ENCODE data around the gene ANKRD16. TPM values are rescaled to one million over a fixed set of nuclear protein-coding genes. Genes with fewer than 3 reads are reported as not detected.

The ANKRD16 gene
- total RNA-seq, 1 experiment from 2014 or later = 4.9 TPM

- no peaks in the 10 kb centered on the region for H3F3A ChIP-seq (ENCODE audit: low read length, unreplicated experiment)
- ATAC-seq (no peak), DNase-seq (no peak)
- H3K4me2 ChIP-seq (ENCODE audit: low read length) = no peak overlapping the region
- no peaks in the 10 kb centered on the region for H3K9me3 ChIP-seq (ENCODE audit: low read length)
- H3K9ac ChIP-seq (ENCODE audit: low read length) = no peak overlapping the region
- no peaks in the 10 kb centered on the region for H4K20me1 ChIP-seq (ENCODE audit: low read length)
- no peak overlapping the region for H3K4me3 ChIP-seq (ENCODE audit: low read length)
- H2AFZ ChIP-seq (ENCODE audit: low read length) = no peak overlapping the region
- ChIA-PET POLR2A (ENCODE audit: unreplicated experiment) (no interaction called here), CTCF (interaction anchor here (0.6 kb wide), 1 partner anchor 43 kb away, joined by 3 read pairs; no protein-coding TSS in a partner anchor)
- H3K27me3 ChIP-seq (ENCODE audit: low read length) = no peaks in the 10 kb centered on the region
- BruUV-seq (replicated peaks) = no TSS peak
- TF ChIP-seq EZH2 (IDR thresholded peaks at IDR 0.05; ENCODE audit: low read length, unreplicated experiment) = no peak
- TF ChIP-seq EZH2phosphoT487 (IDR thresholded peaks at IDR 0.05; ENCODE audit: borderline replicate concordance, low read length) = no peak
- no peak for TF ChIP-seq CTCF (conservative IDR thresholded peaks at IDR 0.05; ENCODE audit: low read depth, low read length)
- H3K36me3 ChIP-seq (ENCODE audit: low read depth, low read length) = no peaks in the 10 kb centered on the region
- H3K27ac ChIP-seq (ENCODE audit: low read length) = no peak overlapping the region
- H3K79me2 ChIP-seq (ENCODE audit: low read length) = peaks cover 6% of the 10 kb centered on the region
- H3K9me2 ChIP-seq (replicated peaks; ENCODE audit: low read length) = no peaks in the 10 kb centered on the region
- H3K4me1 ChIP-seq (ENCODE audit: insufficient read depth, low read length) = peaks cover 7% of the 10 kb centered on the region
- intact Hi-C loops (cut with micrococcal nuclease) = no loop called here
These were observed 70.8 kb downstream of the ANKRD16 start for GRCh38 chr10:5818894-5819293.

GRCh38 chr10:5818048-5818331 is 71.7 kb downstream of the ANKRD16 start:
- Histone ChIP-seq H3K27me3 (ENCODE audit: low read length) (no peaks in the 10 kb centered on the region), H3K27ac (ENCODE audit: low read length) (no peak overlapping the region), H3K36me3 (ENCODE audit: low read depth, low read length) (no peaks in the 10 kb centered on the region), H3K4me2 (ENCODE audit: low read length) (no peak overlapping the region), H3K9ac (ENCODE audit: low read length) (no peak overlapping the region), H3K9me2 (replicated peaks; ENCODE audit: low read length) (no peaks in the 10 kb centered on the region), H4K20me1 (ENCODE audit: low read length) (no peaks in the 10 kb centered on the region), H3K4me1 (ENCODE audit: insufficient read depth, low read length) (peaks cover 9% of the 10 kb centered on the region), H2AFZ (ENCODE audit: low read length) (no peak overlapping the region), H3K9me3 (ENCODE audit: low read length) (no peaks in the 10 kb centered on the region), H3F3A (ENCODE audit: low read length, unreplicated experiment) (no peaks in the 10 kb centered on the region), H3K79me2 (ENCODE audit: low read length) (peaks cover 12% of the 10 kb centered on the region), H3K4me3 (ENCODE audit: low read length) (no peak overlapping the region)
- ChIA-PET POLR2A (ENCODE audit: unreplicated experiment) (no interaction called here), CTCF (no interaction called here)
- intact Hi-C loops (cut with micrococcal nuclease) = no loop called here
- BruUV-seq (replicated peaks) = no TSS peak
- ATAC-seq (no peak), DNase-seq (no peak)
- TF ChIP-seq CTCF (conservative IDR thresholded peaks at IDR 0.05; ENCODE audit: low read depth, low read length) (no peak), EZH2phosphoT487 (IDR thresholded peaks at IDR 0.05; ENCODE audit: borderline replicate concordance, low read length) (no peak), EZH2 (IDR thresholded peaks at IDR 0.05; ENCODE audit: low read length, unreplicated experiment) (no peak)

- no TSS peak for BruUV-seq (replicated peaks)
- no peaks in the 10 kb centered on the region for H3F3A ChIP-seq (ENCODE audit: low read length, unreplicated experiment)
- H3K36me3 ChIP-seq (ENCODE audit: low read depth, low read length) = no peaks in the 10 kb centered on the region
- ChIA-PET CTCF (interaction anchor here (0.5 kb wide), 1 partner anchor 55 kb away, joined by 8 read pairs; no protein-coding TSS in a partner anchor), POLR2A (ENCODE audit: unreplicated experiment) (no interaction called here)
- no peak for DNase-seq
- no peak overlapping the region for H3K4me2 ChIP-seq (ENCODE audit: low read length)
- H3K9me3 ChIP-seq (ENCODE audit: low read length) = no peaks in the 10 kb centered on the region
- H3K9ac ChIP-seq (ENCODE audit: low read length) = no peak overlapping the region
- no peak for TF ChIP-seq EZH2 (IDR thresholded peaks at IDR 0.05; ENCODE audit: low read length, unreplicated experiment)
- no peak for TF ChIP-seq CTCF (conservative IDR thresholded peaks at IDR 0.05; ENCODE audit: low read depth, low read length)
- no peak for TF ChIP-seq EZH2phosphoT487 (IDR thresholded peaks at IDR 0.05; ENCODE audit: borderline replicate concordance, low read length)
- no peak overlapping the region for H3K27ac ChIP-seq (ENCODE audit: low read length)
- H2AFZ ChIP-seq (ENCODE audit: low read length) = no peak overlapping the region
- intact Hi-C loops (cut with micrococcal nuclease) = no loop called here
- peaks cover 17% of the 10 kb centered on the region for H3K79me2 ChIP-seq (ENCODE audit: low read length)
- ATAC-seq = no peak
- H3K4me3 ChIP-seq (ENCODE audit: low read length) = no peak overlapping the region
- peaks cover 9% of the 10 kb centered on the region for H3K4me1 ChIP-seq (ENCODE audit: insufficient read depth, low read length)
- H3K27me3 ChIP-seq (ENCODE audit: low read length) = no peaks in the 10 kb centered on the region
- peaks cover under 1% of the 10 kb centered on the region; the same call in 1 of the 2 replicates for H4K20me1 ChIP-seq (ENCODE audit: low read length)
- no peaks in the 10 kb centered on the region for H3K9me2 ChIP-seq (replicated peaks; ENCODE audit: low read length)
These were observed 72.2 kb downstream of the ANKRD16 start for GRCh38 chr10:5817322-5818047.

Measured in PC-3 (cell line).